Caco-2 (cell line): Measurements from ENCODE around the gene GDF15. TPM values are rescaled to one million over a fixed set of nuclear protein-coding genes. Genes with fewer than 3 reads are reported as not detected.

Experiments used
- BruUV-seq: library from RNA; stranded (reverse); fragments of 400-500 nt; replicated peaks from 2 replicates; lab custom pipeline; 2021; lab: Mats Ljungman, UMichigan
- CTCF ChIA-PET: fragments of 300-600 bp; sonication (Branson Sonifier 250); formaldehyde crosslinking; loops from one replicate; lab custom pipeline; 2022; ENCODE audit warnings: antibody characterized with exemption; lab: Charles Lee
- POLR2A ChIA-PET: fragments of 300-600 bp; sonication (Branson Sonifier 250); formaldehyde crosslinking; loops from one replicate; lab custom pipeline; 2022; ENCODE audit warnings: antibody characterized with exemption; lab: Charles Lee
- DNase-seq, 2 experiments: peaks; one replicate each; pipeline versions ENCODE4 v3.0.0 to v3.0.0-alpha.2; 2020 to 2022
- H3K27me3 ChIP-seq: replicated peaks from 2 replicates; pipeline ENCODE4 v1.6.0; 2011; ENCODE audit warnings: low read length; ENCODE audit not compliant: control insufficient read depth, insufficient read depth
- H3K36me3 ChIP-seq: 2 replicates; pipeline ENCODE4 v1.5.1; 2011; ENCODE audit warnings: low read length; ENCODE audit not compliant: control insufficient read depth, insufficient read depth
- H3K4me1 ChIP-seq: fragments of 250-450 bp; sonication (Bioruptor Pico); 2 replicates; pipeline ENCODE4 v1.5.1; 2020; ENCODE audit warnings: mild to moderate bottlenecking
- H3K4me3 ChIP-seq: 2 replicates; pipeline ENCODE4 v1.5.1; 2011; ENCODE audit warnings: low read depth, mild to moderate bottlenecking, control low read depth, low read length
- H3K9me3 ChIP-seq: fragments of 250-450 bp; sonication (Bioruptor Pico); 2 replicates; pipeline ENCODE4 v1.5.1; 2020; ENCODE audit warnings: mild to moderate bottlenecking, moderate library complexity
- H3K27ac Mint-ChIP-seq: one replicate; pipeline ENCODE4 v1.8.0; 2022; ENCODE audit warnings: mixed read lengths; ENCODE audit not compliant: unreplicated experiment
- H3K27me3 Mint-ChIP-seq: one replicate; pipeline ENCODE4 v1.8.0; 2022; ENCODE audit warnings: mixed read lengths; ENCODE audit not compliant: insufficient read depth, unreplicated experiment
- H3K36me3 Mint-ChIP-seq: one replicate; pipeline ENCODE4 v1.8.0; 2022; ENCODE audit warnings: mild to moderate bottlenecking, mixed read lengths; ENCODE audit not compliant: insufficient read depth, unreplicated experiment
- H3K4me1 Mint-ChIP-seq: one replicate; pipeline ENCODE4 v1.8.0; 2022; ENCODE audit warnings: low read depth, mixed read lengths; ENCODE audit not compliant: unreplicated experiment
- H3K4me3 Mint-ChIP-seq: one replicate; pipeline ENCODE4 v1.8.0; 2022; ENCODE audit warnings: mild to moderate bottlenecking, moderate library complexity, mixed read lengths; ENCODE audit not compliant: unreplicated experiment
- H3K9me3 Mint-ChIP-seq: one replicate; pipeline ENCODE4 v1.8.0; 2022; ENCODE audit warnings: mixed read lengths; ENCODE audit not compliant: unreplicated experiment
- intact Hi-C: fragments of 100-400 bp; cut with micrococcal nuclease; formaldehyde crosslinking; loops from one replicate; pipeline ENCODE4 v1.10.0; 2022; ENCODE audit not compliant: unreplicated experiment
- total RNA-seq: library from RNA; stranded (reverse); gene quantifications from 2 replicates; pipeline ENCODE4 v1.2.3, GENCODE V29; 2022
- TF ChIP-seq, protein P1 (sequence below), 2 experiments: fragments of 200-600 bp in 1 of 2; IDR thresholded peaks; 1 replicate in 1 of 2; 2 replicates in 1 of 2; pipeline versions ENCODE4 v1.5.1 to v1.8.0; 2011 to 2022; ENCODE audit warnings: antibody characterized with exemption in 1 of 2, control low read depth in 1 of 2, inconsistent platforms in 1 of 2, low read depth in 1 of 2, low read length in 1 of 2, mild to moderate bottlenecking in 1 of 2, moderate library complexity in 1 of 2; ENCODE audit not compliant: insufficient read depth in 1 of 2, severe bottlenecking in 1 of 2, unreplicated experiment in 1 of 2

The GDF15 gene
- total RNA-seq, 1 experiment from 2014 or later: 56.1 TPM

DNA sequence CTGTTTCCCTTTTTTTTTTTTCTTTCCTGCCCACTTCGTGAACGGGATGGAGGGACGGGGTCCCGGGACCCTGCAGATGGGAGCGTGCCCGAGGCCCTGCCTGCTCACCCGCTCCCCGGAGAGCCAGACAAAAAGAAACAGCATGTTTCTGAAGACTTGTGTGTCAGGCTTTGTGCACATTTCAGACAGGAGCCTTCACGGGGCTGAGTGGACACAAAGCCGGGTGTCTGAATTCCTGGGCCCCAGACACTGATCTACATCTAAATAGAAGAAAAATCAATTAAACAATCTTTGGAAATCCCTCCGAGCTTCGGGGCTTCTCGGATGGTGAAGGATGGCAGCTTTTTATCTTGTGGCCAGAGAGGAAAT is 41.4 kb upstream of the GDF15 start:
- intact Hi-C loops: no loop called here
- Mint-ChIP-seq H3K36me3 (peaks cover 26% of the 10 kb centered on the region), H3K27me3 (no peaks in the 10 kb centered on the region), H3K9me3 (no peaks in the 10 kb centered on the region), H3K4me3 (no peak overlapping the region), H3K4me1 (peaks cover 20% of the 10 kb centered on the region), H3K27ac (no peak overlapping the region)
- no TSS peak for BruUV-seq
- CTCF ChIA-PET: no interaction called here
- POLR2A ChIA-PET: interaction anchor here (0.6 kb wide), 1 partner anchor 52 kb away, joined by 9 read pairs; no protein-coding TSS in a partner anchor
- DNase-seq: no peak
- H3K27me3 ChIP-seq: no peaks in the 10 kb centered on the region
- H3K9me3 ChIP-seq: no peaks in the 10 kb centered on the region
- peaks cover 4% of the 10 kb centered on the region for H3K4me1 ChIP-seq
- H3K4me3 ChIP-seq: no peak overlapping the region
- H3K36me3 ChIP-seq: 0 out of 2 replicates have a peak, but pooled peaks cover 2% of the 10 kb centered on the region
- TF ChIP-seq, protein P1, sequence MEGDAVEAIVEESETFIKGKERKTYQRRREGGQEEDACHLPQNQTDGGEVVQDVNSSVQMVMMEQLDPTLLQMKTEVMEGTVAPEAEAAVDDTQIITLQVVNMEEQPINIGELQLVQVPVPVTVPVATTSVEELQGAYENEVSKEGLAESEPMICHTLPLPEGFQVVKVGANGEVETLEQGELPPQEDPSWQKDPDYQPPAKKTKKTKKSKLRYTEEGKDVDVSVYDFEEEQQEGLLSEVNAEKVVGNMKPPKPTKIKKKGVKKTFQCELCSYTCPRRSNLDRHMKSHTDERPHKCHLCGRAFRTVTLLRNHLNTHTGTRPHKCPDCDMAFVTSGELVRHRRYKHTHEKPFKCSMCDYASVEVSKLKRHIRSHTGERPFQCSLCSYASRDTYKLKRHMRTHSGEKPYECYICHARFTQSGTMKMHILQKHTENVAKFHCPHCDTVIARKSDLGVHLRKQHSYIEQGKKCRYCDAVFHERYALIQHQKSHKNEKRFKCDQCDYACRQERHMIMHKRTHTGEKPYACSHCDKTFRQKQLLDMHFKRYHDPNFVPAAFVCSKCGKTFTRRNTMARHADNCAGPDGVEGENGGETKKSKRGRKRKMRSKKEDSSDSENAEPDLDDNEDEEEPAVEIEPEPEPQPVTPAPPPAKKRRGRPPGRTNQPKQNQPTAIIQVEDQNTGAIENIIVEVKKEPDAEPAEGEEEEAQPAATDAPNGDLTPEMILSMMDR (IDR thresholded peaks at IDR 0.05; ENCODE audit: insufficient read depth in 1 of 2, low read depth in 1 of 2, low read length in 1 of 2, severe bottlenecking in 1 of 2, unreplicated experiment in 1 of 2): no peak

GRCh38 chr19:18345296-18345695 is 40.7 kb upstream of the GDF15 start:
- CTCF ChIA-PET: no interaction called here
- peaks cover 20% of the 10 kb centered on the region for H3K4me1 Mint-ChIP-seq
- no peaks in the 10 kb centered on the region; the same call in 1 of the 2 replicates for H3K4me1 ChIP-seq
- H3K4me3 ChIP-seq: no peak overlapping the region
- POLR2A ChIA-PET: no interaction called here
- intact Hi-C loops: no loop called here
- H3K4me3 Mint-ChIP-seq: no peak overlapping the region
- no peaks in the 10 kb centered on the region for H3K27me3 ChIP-seq
- H3K36me3 ChIP-seq: 0 out of 2 replicates have a peak, but pooled peaks cover 2% of the 10 kb centered on the region
- H3K36me3 Mint-ChIP-seq: peaks cover 22% of the 10 kb centered on the region
- no peaks in the 10 kb centered on the region for H3K27me3 Mint-ChIP-seq
- no TSS peak for BruUV-seq
- H3K9me3 Mint-ChIP-seq: no peaks in the 10 kb centered on the region
- no peak overlapping the region for H3K27ac Mint-ChIP-seq
- TF ChIP-seq, protein P1 (IDR thresholded peaks at IDR 0.05; ENCODE audit: insufficient read depth in 1 of 2, low read depth in 1 of 2, low read length in 1 of 2, severe bottlenecking in 1 of 2, unreplicated experiment in 1 of 2): no peak
- no peaks in the 10 kb centered on the region for H3K9me3 ChIP-seq
- no peak for DNase-seq

DNA sequence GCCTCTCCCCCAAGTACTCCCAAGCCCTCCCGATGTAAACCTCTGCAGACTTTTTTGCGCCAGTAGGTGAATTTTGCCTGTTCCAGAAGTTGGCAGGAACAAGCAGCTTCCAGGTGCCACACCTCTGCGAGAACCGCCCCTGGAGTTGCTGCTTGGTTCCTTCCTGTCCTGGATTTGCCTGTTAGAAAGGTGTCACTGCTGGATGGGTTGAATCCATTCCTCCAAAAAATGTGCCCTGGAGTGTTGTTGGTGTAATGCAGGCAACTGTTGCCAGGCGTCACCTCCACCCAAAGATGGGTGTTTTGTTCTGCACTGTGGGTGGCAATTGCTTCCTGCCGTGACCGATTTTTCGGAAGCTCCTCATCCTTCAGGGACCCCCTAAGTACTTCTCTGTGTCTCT is 39.9 kb upstream of the GDF15 start:
- H3K4me3 ChIP-seq: no peak overlapping the region
- H3K9me3 Mint-ChIP-seq: no peaks in the 10 kb centered on the region
- no TSS peak for BruUV-seq
- no peaks in the 10 kb centered on the region for H3K27me3 ChIP-seq
- CTCF ChIA-PET: no interaction called here
- peaks cover 22% of the 10 kb centered on the region for H3K36me3 Mint-ChIP-seq
- peaks cover 19% of the 10 kb centered on the region for H3K4me1 Mint-ChIP-seq
- POLR2A ChIA-PET: interaction anchor here (0.6 kb wide), 1 partner anchor 59 kb away, joined by 11 read pairs; no protein-coding TSS in a partner anchor
- intact Hi-C loops: no loop called here
- no peaks in the 10 kb centered on the region for H3K9me3 ChIP-seq
- H3K4me1 ChIP-seq: no peaks in the 10 kb centered on the region
- H3K36me3 ChIP-seq: peaks cover 3% of the 10 kb centered on the region; the same call in 1 of the 2 replicates
- H3K4me3 Mint-ChIP-seq: no peak overlapping the region
- no peak overlapping the region for H3K27ac Mint-ChIP-seq
- TF ChIP-seq, protein P1 (IDR thresholded peaks at IDR 0.05; ENCODE audit: insufficient read depth in 1 of 2, low read depth in 1 of 2, low read length in 1 of 2, severe bottlenecking in 1 of 2, unreplicated experiment in 1 of 2): no peak
- no peaks in the 10 kb centered on the region for H3K27me3 Mint-ChIP-seq
- DNase-seq: no peak
